Measurements from ENCODE around the gene PIGV.

DNA sequence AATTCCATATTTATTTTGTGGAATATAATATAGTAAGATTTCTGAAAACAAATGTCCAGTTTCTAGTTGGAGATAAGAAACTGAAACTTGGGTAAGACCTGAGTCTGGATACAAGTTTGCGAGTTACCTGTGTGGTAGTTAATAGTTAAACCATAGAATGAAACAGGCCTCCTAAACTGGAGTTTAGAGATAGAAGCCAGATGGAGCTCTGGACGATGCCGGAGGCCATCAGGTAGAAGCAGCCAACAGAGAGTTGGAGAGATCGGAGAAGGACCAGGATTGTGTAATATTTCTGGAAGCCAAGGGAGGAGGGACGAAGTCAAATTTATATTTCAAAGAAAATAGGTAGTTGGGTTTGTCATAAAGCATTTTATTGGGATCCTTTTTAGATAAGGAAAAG is 46.8 kb upstream of the PIGV start:
- TF ChIP-seq, protein P1, sequence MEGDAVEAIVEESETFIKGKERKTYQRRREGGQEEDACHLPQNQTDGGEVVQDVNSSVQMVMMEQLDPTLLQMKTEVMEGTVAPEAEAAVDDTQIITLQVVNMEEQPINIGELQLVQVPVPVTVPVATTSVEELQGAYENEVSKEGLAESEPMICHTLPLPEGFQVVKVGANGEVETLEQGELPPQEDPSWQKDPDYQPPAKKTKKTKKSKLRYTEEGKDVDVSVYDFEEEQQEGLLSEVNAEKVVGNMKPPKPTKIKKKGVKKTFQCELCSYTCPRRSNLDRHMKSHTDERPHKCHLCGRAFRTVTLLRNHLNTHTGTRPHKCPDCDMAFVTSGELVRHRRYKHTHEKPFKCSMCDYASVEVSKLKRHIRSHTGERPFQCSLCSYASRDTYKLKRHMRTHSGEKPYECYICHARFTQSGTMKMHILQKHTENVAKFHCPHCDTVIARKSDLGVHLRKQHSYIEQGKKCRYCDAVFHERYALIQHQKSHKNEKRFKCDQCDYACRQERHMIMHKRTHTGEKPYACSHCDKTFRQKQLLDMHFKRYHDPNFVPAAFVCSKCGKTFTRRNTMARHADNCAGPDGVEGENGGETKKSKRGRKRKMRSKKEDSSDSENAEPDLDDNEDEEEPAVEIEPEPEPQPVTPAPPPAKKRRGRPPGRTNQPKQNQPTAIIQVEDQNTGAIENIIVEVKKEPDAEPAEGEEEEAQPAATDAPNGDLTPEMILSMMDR (conservative IDR thresholded peaks at IDR 0.05; ENCODE audit: low read depth, low read length): no peak
- TF ChIP-seq POLR2A (IDR thresholded peaks at IDR 0.05; ENCODE audit: low read depth, low read length) (no peak), RAD21 (IDR thresholded peaks at IDR 0.05; ENCODE audit: low read length) (no peak), SMC3 (IDR thresholded peaks at IDR 0.05; ENCODE audit: low read depth, low read length) (no peak), BHLHE40 (IDR thresholded peaks at IDR 0.05; ENCODE audit: low read depth, low read length) (no peak), MAZ (IDR thresholded peaks at IDR 0.05; ENCODE audit: borderline replicate concordance, low read depth, low read length) (no peak), MXI1 (IDR thresholded peaks at IDR 0.05; ENCODE audit: borderline replicate concordance, low read depth, low read length) (no peak), RCOR1 (IDR thresholded peaks at IDR 0.05; ENCODE audit: insufficient replicate concordance, low read length) (no peak), RFX5 (IDR thresholded peaks at IDR 0.05; ENCODE audit: low read depth, low read length) (no peak)
- TF ChIP-seq, protein P2, sequence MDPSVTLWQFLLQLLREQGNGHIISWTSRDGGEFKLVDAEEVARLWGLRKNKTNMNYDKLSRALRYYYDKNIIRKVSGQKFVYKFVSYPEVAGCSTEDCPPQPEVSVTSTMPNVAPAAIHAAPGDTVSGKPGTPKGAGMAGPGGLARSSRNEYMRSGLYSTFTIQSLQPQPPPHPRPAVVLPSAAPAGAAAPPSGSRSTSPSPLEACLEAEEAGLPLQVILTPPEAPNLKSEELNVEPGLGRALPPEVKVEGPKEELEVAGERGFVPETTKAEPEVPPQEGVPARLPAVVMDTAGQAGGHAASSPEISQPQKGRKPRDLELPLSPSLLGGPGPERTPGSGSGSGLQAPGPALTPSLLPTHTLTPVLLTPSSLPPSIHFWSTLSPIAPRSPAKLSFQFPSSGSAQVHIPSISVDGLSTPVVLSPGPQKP (IDR thresholded peaks at IDR 0.05; ENCODE audit: borderline replicate concordance, low read depth, low read length): no peak
